ENCODE data around the gene ADRA2B. TPM values are rescaled to one million over a fixed set of nuclear protein-coding genes. Genes with fewer than 3 reads are reported as not detected.

Gene ADRA2B
- polyA plus RNA-seq, 1 donor (not counting 4 experiments of a cell fraction or from before 2014, with no cell fraction given), result not detected

GRCh38 chr2:96090196-96090926 lies 26.0 kb downstream of the ADRA2B start:
- FAIRE-seq (no peak), DNase-seq (ENCODE audit: low read depth, low spot score) (no peak)
- dilution Hi-C loops (cut with MboI; ENCODE audit: extremely low pct_ligation_motif_present, low sequenced_read_pairs), result no loop called here
- Histone ChIP-seq H3K27me3 (ENCODE audit: control insufficient read depth, extremely low read depth, insufficient read depth, low read length) (peaks cover 17% of the 10 kb centered on the region), H4K20me1 (ENCODE audit: control insufficient read depth, extremely low read depth, insufficient read depth, low read length) (no peaks in the 10 kb centered on the region), H3K9me1 (ENCODE audit: control insufficient read depth, extremely low read depth, insufficient read depth, low read length) (no peaks in the 10 kb centered on the region), H3K4me1 (ENCODE audit: control insufficient read depth, extremely low read depth, insufficient read depth, low read length) (peaks cover 8% of the 10 kb centered on the region), H3K4me3 (ENCODE audit: control insufficient read depth in 2 of 3, extremely low read depth in 1 of 3, insufficient read depth in 2 of 3, low read depth in 1 of 3, low read length in 3 of 3) (no peak overlapping the region), H3K27ac (ENCODE audit: control insufficient read depth, insufficient read depth, low read length) (no peak overlapping the region), H3K9ac (ENCODE audit: control insufficient read depth, extremely low read depth, insufficient read depth, low read length) (no peak overlapping the region), H3K36me3 (ENCODE audit: control insufficient read depth in 2 of 2, extremely low read depth in 1 of 2, insufficient read depth in 2 of 2, low read length in 2 of 2) (no peaks in the 10 kb centered on the region), H3K79me2 (ENCODE audit: control insufficient read depth, insufficient read depth, low read length) (no peaks in the 10 kb centered on the region), H3K9me3 (ENCODE audit: control insufficient read depth, low read depth, low read length) (no peaks in the 10 kb centered on the region), H3K4me2 (ENCODE audit: control insufficient read depth, extremely low read depth, insufficient read depth, low read depth, low read length) (no peak overlapping the region), H2AFZ (ENCODE audit: control insufficient read depth, low read length) (no peak overlapping the region)
- TF ChIP-seq EZH2 (IDR thresholded peaks at IDR 0.05; ENCODE audit: low read length), result no peak
- TF ChIP-seq, protein P1, sequence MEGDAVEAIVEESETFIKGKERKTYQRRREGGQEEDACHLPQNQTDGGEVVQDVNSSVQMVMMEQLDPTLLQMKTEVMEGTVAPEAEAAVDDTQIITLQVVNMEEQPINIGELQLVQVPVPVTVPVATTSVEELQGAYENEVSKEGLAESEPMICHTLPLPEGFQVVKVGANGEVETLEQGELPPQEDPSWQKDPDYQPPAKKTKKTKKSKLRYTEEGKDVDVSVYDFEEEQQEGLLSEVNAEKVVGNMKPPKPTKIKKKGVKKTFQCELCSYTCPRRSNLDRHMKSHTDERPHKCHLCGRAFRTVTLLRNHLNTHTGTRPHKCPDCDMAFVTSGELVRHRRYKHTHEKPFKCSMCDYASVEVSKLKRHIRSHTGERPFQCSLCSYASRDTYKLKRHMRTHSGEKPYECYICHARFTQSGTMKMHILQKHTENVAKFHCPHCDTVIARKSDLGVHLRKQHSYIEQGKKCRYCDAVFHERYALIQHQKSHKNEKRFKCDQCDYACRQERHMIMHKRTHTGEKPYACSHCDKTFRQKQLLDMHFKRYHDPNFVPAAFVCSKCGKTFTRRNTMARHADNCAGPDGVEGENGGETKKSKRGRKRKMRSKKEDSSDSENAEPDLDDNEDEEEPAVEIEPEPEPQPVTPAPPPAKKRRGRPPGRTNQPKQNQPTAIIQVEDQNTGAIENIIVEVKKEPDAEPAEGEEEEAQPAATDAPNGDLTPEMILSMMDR (optimal IDR thresholded peaks at IDR 0.05 in 1 of 3, IDR thresholded peaks at IDR 0.05 in 1 of 3, conservative IDR thresholded peaks at IDR 0.05 in 1 of 3; ENCODE audit: extremely low read depth in 1 of 3, insufficient read depth in 2 of 3, low read length in 3 of 3), result no peak

DNA sequence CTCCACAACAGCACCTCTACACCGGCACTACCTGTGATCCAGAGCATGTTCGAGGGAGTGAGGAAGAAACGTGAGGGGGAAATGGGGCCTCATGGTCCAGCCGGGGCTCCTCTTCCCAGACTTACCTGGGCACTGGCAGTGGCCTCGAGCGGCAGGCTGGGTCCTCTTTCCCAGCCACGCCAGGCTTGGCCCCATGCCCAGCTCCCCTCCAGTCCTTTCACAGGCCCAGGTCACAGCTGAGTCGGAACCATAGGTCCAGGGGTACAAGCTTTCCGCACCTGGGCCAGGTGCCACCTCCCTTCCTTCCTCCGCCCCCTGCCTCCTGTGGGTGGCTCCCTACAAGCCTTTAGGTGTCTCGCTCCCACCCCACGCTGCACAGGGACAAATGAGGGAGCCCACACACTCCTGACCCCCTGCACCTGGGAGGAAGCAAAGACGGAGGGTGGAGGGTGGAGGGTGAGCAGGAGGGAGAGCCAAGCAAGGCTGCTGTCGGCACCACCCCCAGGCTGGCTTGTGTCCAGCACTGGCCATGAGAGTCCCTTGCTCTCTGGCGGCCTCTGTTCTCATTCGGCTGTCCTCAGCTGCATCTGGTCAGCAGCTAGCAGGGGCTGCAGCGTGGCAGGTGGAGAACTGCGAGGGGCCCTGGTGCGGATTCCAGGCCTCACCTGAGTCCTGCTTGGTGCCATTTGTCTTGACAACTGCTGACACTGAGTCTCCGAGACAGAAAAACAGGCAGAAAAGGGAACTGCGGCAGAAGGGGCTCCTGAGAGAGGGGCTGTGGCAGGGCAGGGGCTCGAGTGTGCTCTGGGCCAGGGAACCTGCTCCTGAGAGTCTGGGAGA lies 26.8 kb downstream of the ADRA2B start:
- no peaks in the 10 kb centered on the region for H3K36me3 ChIP-seq (ENCODE audit: control insufficient read depth in 2 of 2, extremely low read depth in 1 of 2, insufficient read depth in 2 of 2, low read length in 2 of 2)
- H3K4me2 ChIP-seq (ENCODE audit: control insufficient read depth, extremely low read depth, insufficient read depth, low read depth, low read length), result no peak overlapping the region
- dilution Hi-C loops (cut with MboI; ENCODE audit: extremely low pct_ligation_motif_present, low sequenced_read_pairs), result no loop called here
- H3K9me3 ChIP-seq (ENCODE audit: control insufficient read depth, low read depth, low read length), result no peaks in the 10 kb centered on the region
- FAIRE-seq, result no peak
- no peak overlapping the region for H2AFZ ChIP-seq (ENCODE audit: control insufficient read depth, low read length)
- no peak for TF ChIP-seq EZH2 (IDR thresholded peaks at IDR 0.05; ENCODE audit: low read length)
- TF ChIP-seq, protein P1 (optimal IDR thresholded peaks at IDR 0.05 in 1 of 3, IDR thresholded peaks at IDR 0.05 in 1 of 3, conservative IDR thresholded peaks at IDR 0.05 in 1 of 3; ENCODE audit: extremely low read depth in 1 of 3, insufficient read depth in 2 of 3, low read length in 3 of 3), result no peak
- H3K4me3 ChIP-seq (ENCODE audit: control insufficient read depth in 2 of 3, extremely low read depth in 1 of 3, insufficient read depth in 2 of 3, low read depth in 1 of 3, low read length in 3 of 3), result no peak overlapping the region
- no peaks in the 10 kb centered on the region for H4K20me1 ChIP-seq (ENCODE audit: control insufficient read depth, extremely low read depth, insufficient read depth, low read length)
- H3K4me1 ChIP-seq (ENCODE audit: control insufficient read depth, extremely low read depth, insufficient read depth, low read length), result peaks cover 8% of the 10 kb centered on the region
- no peak for DNase-seq (ENCODE audit: low read depth, low spot score)
- no peaks in the 10 kb centered on the region for H3K79me2 ChIP-seq (ENCODE audit: control insufficient read depth, insufficient read depth, low read length)
- H3K9me1 ChIP-seq (ENCODE audit: control insufficient read depth, extremely low read depth, insufficient read depth, low read length), result no peaks in the 10 kb centered on the region
- peaks cover 17% of the 10 kb centered on the region for H3K27me3 ChIP-seq (ENCODE audit: control insufficient read depth, extremely low read depth, insufficient read depth, low read length)
- H3K9ac ChIP-seq (ENCODE audit: control insufficient read depth, extremely low read depth, insufficient read depth, low read length), result no peak overlapping the region
- H3K27ac ChIP-seq (ENCODE audit: control insufficient read depth, insufficient read depth, low read length), result no peak overlapping the region
